ENCODE data around the gene PGM2L1. TPM values are rescaled to one million over a fixed set of nuclear protein-coding genes. Genes with fewer than 3 reads are reported as not detected.

PGM2L1 gene
- total and polyA plus RNA-seq, 11 donors = 0.57 to 3.1 (median 1.8) TPM

DNA sequence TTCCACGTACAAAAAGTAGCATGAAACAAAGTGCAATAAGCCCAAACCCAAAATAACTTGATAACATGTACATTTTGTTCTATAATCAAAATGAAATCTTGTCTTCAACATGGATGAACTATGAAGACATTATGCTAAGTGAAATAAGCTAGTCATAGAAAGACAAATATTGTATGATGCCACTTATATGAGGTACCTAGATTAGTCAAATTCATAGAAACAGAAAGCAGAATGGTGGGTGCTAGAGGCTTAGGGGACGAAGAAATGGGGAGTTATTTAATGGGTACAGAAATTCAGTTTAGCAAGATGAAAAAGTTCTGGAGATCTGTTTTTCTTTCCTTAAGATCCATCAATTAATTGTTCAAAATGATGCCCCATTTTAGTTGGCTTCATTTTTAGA, 7.5 kb downstream of the PGM2L1 start:
- DNase-seq (no peak), ATAC-seq (no peak)
- Histone ChIP-seq H3K4me1 (peaks cover 0 to 5% (median 0%) of the 10 kb centered on the region in 12 donors), H3K36me3 (no peaks in the 10 kb centered on the region), H3K27me3 (no peaks in the 10 kb centered on the region), H3K4me3 (no peak overlapping the region), H3K27ac (no peak overlapping the region), H3K9me3 (no peaks in the 10 kb centered on the region)
- TF ChIP-seq POLR2A (IDR thresholded peaks at IDR 0.05) = no peak
- TF ChIP-seq, protein P1, sequence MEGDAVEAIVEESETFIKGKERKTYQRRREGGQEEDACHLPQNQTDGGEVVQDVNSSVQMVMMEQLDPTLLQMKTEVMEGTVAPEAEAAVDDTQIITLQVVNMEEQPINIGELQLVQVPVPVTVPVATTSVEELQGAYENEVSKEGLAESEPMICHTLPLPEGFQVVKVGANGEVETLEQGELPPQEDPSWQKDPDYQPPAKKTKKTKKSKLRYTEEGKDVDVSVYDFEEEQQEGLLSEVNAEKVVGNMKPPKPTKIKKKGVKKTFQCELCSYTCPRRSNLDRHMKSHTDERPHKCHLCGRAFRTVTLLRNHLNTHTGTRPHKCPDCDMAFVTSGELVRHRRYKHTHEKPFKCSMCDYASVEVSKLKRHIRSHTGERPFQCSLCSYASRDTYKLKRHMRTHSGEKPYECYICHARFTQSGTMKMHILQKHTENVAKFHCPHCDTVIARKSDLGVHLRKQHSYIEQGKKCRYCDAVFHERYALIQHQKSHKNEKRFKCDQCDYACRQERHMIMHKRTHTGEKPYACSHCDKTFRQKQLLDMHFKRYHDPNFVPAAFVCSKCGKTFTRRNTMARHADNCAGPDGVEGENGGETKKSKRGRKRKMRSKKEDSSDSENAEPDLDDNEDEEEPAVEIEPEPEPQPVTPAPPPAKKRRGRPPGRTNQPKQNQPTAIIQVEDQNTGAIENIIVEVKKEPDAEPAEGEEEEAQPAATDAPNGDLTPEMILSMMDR (IDR thresholded peaks at IDR 0.05) = no peak
- 85 to 93% (median 87%) methylated on average over 2 of the region's 2 CpGs for WGBS, 4 donors
- intact Hi-C loops (cut with DNase I) = loop anchor here in 3 of 10 donors (2.0 to 5.0 kb wide), 2 partner anchors 58 to 182 kb away; no protein-coding TSS in a partner anchor

DNA sequence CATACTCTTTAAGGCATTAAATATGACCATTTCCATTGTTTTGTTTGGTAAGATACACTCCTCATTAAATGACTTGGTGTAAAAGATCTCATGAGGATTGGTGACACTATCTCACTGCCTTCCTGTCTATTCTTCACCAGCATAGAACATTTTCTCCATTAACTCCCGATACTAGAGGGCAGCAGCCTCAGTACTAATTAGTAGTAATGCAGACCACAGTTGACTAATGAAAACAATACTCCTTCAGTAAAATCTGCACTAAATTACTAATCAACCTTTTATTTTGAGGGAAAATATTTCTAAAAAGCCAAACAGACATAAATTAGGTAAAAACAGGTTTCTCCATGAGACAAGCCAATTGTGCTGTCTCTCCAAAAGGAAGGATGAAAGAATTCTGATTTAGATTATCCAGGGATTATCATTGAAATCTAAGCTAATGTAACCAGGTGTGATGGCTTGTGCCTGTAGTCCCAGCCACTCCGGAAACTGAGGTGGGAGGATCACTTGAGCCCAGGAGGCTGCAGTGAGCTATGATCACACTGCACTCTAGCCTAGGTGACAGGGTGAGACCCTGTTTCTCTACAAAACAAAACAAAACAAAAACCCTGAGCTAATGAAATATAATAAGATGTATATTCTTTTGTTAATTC, 9.4 kb downstream of the PGM2L1 start:
- Histone ChIP-seq H3K27me3 (no peaks in the 10 kb centered on the region), H3K36me3 (no peaks in the 10 kb centered on the region), H3K9me3 (no peaks in the 10 kb centered on the region), H3K4me3 (no peak overlapping the region), H3K27ac (no peak overlapping the region), H3K4me1 (peaks cover 0 to 5% (median 0%) of the 10 kb centered on the region in 12 donors)
- TF ChIP-seq, protein P1 (IDR thresholded peaks at IDR 0.05) = peak; percentile 54 to 85 (median 72)
- no peak for TF ChIP-seq POLR2A (IDR thresholded peaks at IDR 0.05)
- ATAC-seq (peak in 3 of 4 donors; percentile 69 to 81 (median 74)), DNase-seq (peak in 4 of 5 donors; percentile 22 to 48 (median 38))
- 2 to 11% (median 4%) methylated on average over 2 of the region's 2 CpGs for WGBS, 4 donors
- intact Hi-C loops (cut with DNase I) = loop anchor here in 9 of 10 donors (1.0 to 10.0 kb wide), 7 partner anchors 58 to 186 kb away; no protein-coding TSS in a partner anchor

- H3K27me3 ChIP-seq = no peaks in the 10 kb centered on the region
- peaks cover 0 to 5% (median 0%) of the 10 kb centered on the region in 12 donors for H3K4me1 ChIP-seq
- no peak for TF ChIP-seq POLR2A (IDR thresholded peaks at IDR 0.05)
- TF ChIP-seq, protein P1 (IDR thresholded peaks at IDR 0.05) = no peak
- 92 to 100% (median 97%) methylated on average over 3 of the region's 3 CpGs for WGBS, 4 donors
- no peak overlapping the region for H3K4me3 ChIP-seq
- H3K9me3 ChIP-seq = no peaks in the 10 kb centered on the region
- no peak overlapping the region for H3K27ac ChIP-seq
- intact Hi-C loops (cut with DNase I) = loop anchor here in 8 of 10 donors (5.0 to 10.0 kb wide), 5 partner anchors 63 to 190 kb away; no protein-coding TSS in a partner anchor
- ATAC-seq (no peak), DNase-seq (no peak)
- H3K36me3 ChIP-seq = no peaks in the 10 kb centered on the region
Observed at GRCh38 chr11:74384641-74385040, 13.6 kb downstream of the PGM2L1 start.

DNA sequence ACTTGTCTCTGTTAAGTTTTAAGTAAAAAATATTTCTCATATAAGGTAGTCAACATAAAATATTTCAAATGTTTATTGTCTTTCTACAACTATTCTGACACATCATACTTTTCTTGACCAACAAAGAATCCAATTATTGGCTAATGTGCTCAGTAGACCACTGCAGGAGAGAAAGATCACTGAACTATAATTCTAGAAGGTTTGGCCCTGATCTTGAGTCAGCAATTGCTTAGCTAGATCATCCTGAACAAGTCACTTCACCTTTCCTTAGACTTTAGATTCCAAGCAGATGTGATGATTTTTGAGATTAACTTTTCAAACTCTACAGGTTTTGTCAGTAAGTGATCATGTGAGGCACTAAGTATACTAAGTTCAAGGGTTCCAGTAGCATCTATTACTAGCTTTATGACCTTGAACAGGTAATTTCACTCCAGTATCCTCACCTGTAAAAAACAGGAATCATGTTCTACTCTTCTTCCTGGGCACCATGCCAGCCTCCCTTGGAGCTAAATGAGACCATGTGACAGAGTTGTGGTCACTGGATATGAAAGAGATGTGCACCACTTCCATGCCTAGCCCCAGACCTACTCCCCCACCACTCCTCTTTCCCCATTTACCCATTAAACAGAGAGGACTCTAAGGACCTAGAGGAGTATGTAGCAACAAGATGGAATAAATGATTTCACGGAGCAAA, 17.3 kb downstream of the PGM2L1 start:
- Histone ChIP-seq H3K36me3 (no peaks in the 10 kb centered on the region), H3K4me3 (no peak overlapping the region), H3K9me3 (no peaks in the 10 kb centered on the region), H3K27me3 (no peaks in the 10 kb centered on the region), H3K27ac (no peak overlapping the region), H3K4me1 (no peaks in the 10 kb centered on the region)
- TF ChIP-seq, protein P1 (IDR thresholded peaks at IDR 0.05) = no peak
- no peak for TF ChIP-seq POLR2A (IDR thresholded peaks at IDR 0.05)
- no peak for ATAC-seq
- no peak for DNase-seq
- WGBS, 4 donors = 95 to 100% (median 96%) methylated on average over 1 of the region's 1 CpG
- intact Hi-C loops (cut with DNase I) = loop anchor here in 4 of 10 donors (10.0 kb wide), 2 partner anchors 184 to 194 kb away; no protein-coding TSS in a partner anchor
